Measurements from ENCODE around the gene RGS6.

GRCh38 chr14:72040528-72040927 is 108.3 kb downstream of the RGS6 start:
- no peak for TF ChIP-seq CTCF (IDR thresholded peaks at IDR 0.05)
- TF ChIP-seq POLR2AphosphoS5 (IDR thresholded peaks at IDR 0.05) = no peak
- no peak for TF ChIP-seq EP300 (IDR thresholded peaks at IDR 0.05)
